ENCODE data around the gene HERC4. TPM values are rescaled to one million over a fixed set of nuclear protein-coding genes. Genes with fewer than 3 reads are reported as not detected.

Gene HERC4
- total RNA-seq, 1 experiment from 2014 or later = 95.2 TPM

- CTCF ChIA-PET = interaction anchor here (0.6 to 0.9 kb wide), 3 partner anchors 14 to 1802 kb away, joined by 3 to 4 read pairs (median 3); partner anchors contain the start of gene MYPN
- peaks cover 28% of the 10 kb centered on the region for H3K4me1 Mint-ChIP-seq (ENCODE audit: low read depth, unreplicated experiment)
- peak; percentile 13 for DNase-seq
- H3K9me3 Mint-ChIP-seq (ENCODE audit: low read depth, unreplicated experiment) = no peaks in the 10 kb centered on the region
- no TSS peak for BruUV-seq (replicated peaks)
- intact Hi-C loops (cut with micrococcal nuclease; ENCODE audit: unreplicated experiment) = no loop called here
- H3K27ac Mint-ChIP-seq (ENCODE audit: unreplicated experiment) = peak overlapping the region; percentile 95
- H3K36me3 Mint-ChIP-seq (ENCODE audit: insufficient read depth, unreplicated experiment) = peaks cover 18% of the 10 kb centered on the region
- no peaks in the 10 kb centered on the region for H3K27me3 Mint-ChIP-seq (ENCODE audit: unreplicated experiment)
- TF ChIP-seq CTCF (IDR thresholded peaks at IDR 0.05; ENCODE audit: unreplicated experiment) = no peak
- H3K4me3 Mint-ChIP-seq (ENCODE audit: low read depth, unreplicated experiment) = peak overlapping the region; percentile 52
Observed at GRCh38 chr10:68095153-68095552, 20.1 kb upstream of the HERC4 start.

GRCh38 chr10:68092512-68092911 is 17.4 kb upstream of the HERC4 start:
- TF ChIP-seq CTCF (IDR thresholded peaks at IDR 0.05; ENCODE audit: unreplicated experiment) = no peak
- no peaks in the 10 kb centered on the region for H3K9me3 Mint-ChIP-seq (ENCODE audit: low read depth, unreplicated experiment)
- CTCF ChIA-PET = interaction anchor here (0.6 to 0.8 kb wide), 2 partner anchors 57 to 515 kb away, joined by 4 to 7 read pairs; no protein-coding TSS in a partner anchor
- no peaks in the 10 kb centered on the region for H3K27me3 Mint-ChIP-seq (ENCODE audit: unreplicated experiment)
- H3K4me1 Mint-ChIP-seq (ENCODE audit: low read depth, unreplicated experiment) = peaks cover 45% of the 10 kb centered on the region
- H3K27ac Mint-ChIP-seq (ENCODE audit: unreplicated experiment) = no peak overlapping the region
- DNase-seq = no peak
- H3K4me3 Mint-ChIP-seq (ENCODE audit: low read depth, unreplicated experiment) = no peak overlapping the region
- peaks cover 22% of the 10 kb centered on the region for H3K36me3 Mint-ChIP-seq (ENCODE audit: insufficient read depth, unreplicated experiment)
- BruUV-seq (replicated peaks) = no TSS peak
- intact Hi-C loops (cut with micrococcal nuclease; ENCODE audit: unreplicated experiment) = no loop called here

- BruUV-seq (replicated peaks) = no TSS peak
- intact Hi-C loops (cut with micrococcal nuclease; ENCODE audit: unreplicated experiment) = no loop called here
- CTCF ChIA-PET = no interaction called here
- Mint-ChIP-seq H3K9me3 (ENCODE audit: low read depth, unreplicated experiment) (no peaks in the 10 kb centered on the region), H3K36me3 (ENCODE audit: insufficient read depth, unreplicated experiment) (peaks cover 21% of the 10 kb centered on the region), H3K4me1 (ENCODE audit: low read depth, unreplicated experiment) (peaks cover 50% of the 10 kb centered on the region), H3K4me3 (ENCODE audit: low read depth, unreplicated experiment) (no peak overlapping the region), H3K27ac (ENCODE audit: unreplicated experiment) (no peak overlapping the region), H3K27me3 (ENCODE audit: unreplicated experiment) (no peaks in the 10 kb centered on the region)
- DNase-seq = no peak
- no peak for TF ChIP-seq CTCF (IDR thresholded peaks at IDR 0.05; ENCODE audit: unreplicated experiment)
Observed at GRCh38 chr10:68090586-68090985, 15.5 kb upstream of the HERC4 start.

GRCh38 chr10:68088740-68089139 is 13.7 kb upstream of the HERC4 start:
- peaks cover 34% of the 10 kb centered on the region for H3K4me1 Mint-ChIP-seq (ENCODE audit: low read depth, unreplicated experiment)
- peaks cover 4% of the 10 kb centered on the region for H3K36me3 Mint-ChIP-seq (ENCODE audit: insufficient read depth, unreplicated experiment)
- no peaks in the 10 kb centered on the region for H3K9me3 Mint-ChIP-seq (ENCODE audit: low read depth, unreplicated experiment)
- no peaks in the 10 kb centered on the region for H3K27me3 Mint-ChIP-seq (ENCODE audit: unreplicated experiment)
- H3K4me3 Mint-ChIP-seq (ENCODE audit: low read depth, unreplicated experiment) = no peak overlapping the region
- intact Hi-C loops (cut with micrococcal nuclease; ENCODE audit: unreplicated experiment) = loop anchor here (10.0 kb wide), 1 partner anchor 234 kb away; no protein-coding TSS in a partner anchor
- BruUV-seq (replicated peaks) = no TSS peak
- no peak for DNase-seq
- no peak overlapping the region for H3K27ac Mint-ChIP-seq (ENCODE audit: unreplicated experiment)
- CTCF ChIA-PET = no interaction called here
- TF ChIP-seq CTCF (IDR thresholded peaks at IDR 0.05; ENCODE audit: unreplicated experiment) = no peak

Measured in Calu3 (cell line).